Stimulated activated CD8-positive, alpha-beta memory T cell treated with anti-CD3 and anti-CD28 coated beads, Interleukin-7, amount 100 ng/mL, for 48 hours (primary cell): ENCODE data around the gene LEFTY2.
A peak's percentile ranks its signal among the peaks of the same experiment; 100 is the strongest.
"Not testable (repeated sequence)": the region's sequence is repeated elsewhere in the genome, so short reads cannot be mapped to it uniquely, and the experiment has no call there.

ENCODE experiments used
- DNase-seq, 2 donors: peaks; one replicate each; pipeline ENCODE4 v3.0.0-alpha.2; 2020; ENCODE audit warnings: low read depth in 1 of 2; ENCODE audit errors: extremely low read depth in 1 of 2

Gene LEFTY2

DNA sequence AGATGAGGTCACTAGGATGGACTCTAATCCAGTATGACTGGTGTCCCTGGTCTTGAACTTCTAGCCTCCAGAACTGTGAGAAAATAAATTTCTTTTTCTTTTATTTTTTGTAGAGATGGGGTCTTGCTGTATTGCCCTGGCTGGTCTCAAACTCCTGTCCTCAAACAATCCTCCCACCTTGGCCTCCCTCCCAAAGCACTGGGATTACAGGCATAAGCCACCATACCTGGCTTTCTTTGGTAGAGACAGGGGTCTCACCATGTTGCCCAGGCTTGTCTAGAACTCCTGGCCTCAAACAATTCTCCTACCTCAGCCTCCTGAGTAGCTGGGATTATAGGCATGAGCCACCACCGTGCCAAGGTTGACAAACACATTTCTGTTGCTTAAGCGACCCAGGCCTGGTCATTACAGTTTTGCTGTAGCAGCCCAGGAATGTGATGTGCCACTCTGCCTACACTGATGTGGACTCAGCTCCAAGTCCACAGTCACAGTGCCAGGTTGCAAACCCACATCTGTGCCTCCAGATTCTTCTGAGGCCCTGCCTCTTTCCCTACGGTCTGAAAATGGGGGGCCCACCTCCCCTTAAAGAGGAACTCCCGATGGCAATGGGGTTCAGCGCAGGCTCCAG is 32.9 kb downstream of the LEFTY2 start:
- no peak for DNase-seq

GRCh38 chr1:225907341-225907740 is 33.7 kb downstream of the LEFTY2 start:
- DNase-seq, result no peak

DNA sequence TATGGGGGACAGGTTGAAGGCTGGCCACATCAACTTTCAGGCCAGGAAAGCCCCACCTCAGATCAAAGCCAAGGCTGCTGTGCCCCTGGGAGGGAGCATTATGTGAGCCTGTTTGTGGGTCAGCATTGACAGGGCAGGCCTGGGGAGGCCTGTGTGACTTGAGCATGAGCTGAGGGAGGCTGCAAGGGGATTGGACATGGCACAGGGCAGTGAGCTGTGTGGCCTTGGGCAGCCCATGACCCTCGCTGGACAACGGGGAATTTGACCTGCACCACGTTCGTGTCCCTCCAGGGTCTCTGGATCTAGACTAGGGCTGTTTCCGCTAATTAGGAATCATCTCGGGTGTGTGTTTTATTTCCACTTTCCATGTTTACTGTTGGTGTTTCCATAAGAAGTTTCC is 34.6 kb downstream of the LEFTY2 start:
- DNase-seq, result no peak

- DNase-seq, result no peak
Measured at GRCh38 chr1:225903623-225904022, 37.4 kb downstream of the LEFTY2 start.

DNA sequence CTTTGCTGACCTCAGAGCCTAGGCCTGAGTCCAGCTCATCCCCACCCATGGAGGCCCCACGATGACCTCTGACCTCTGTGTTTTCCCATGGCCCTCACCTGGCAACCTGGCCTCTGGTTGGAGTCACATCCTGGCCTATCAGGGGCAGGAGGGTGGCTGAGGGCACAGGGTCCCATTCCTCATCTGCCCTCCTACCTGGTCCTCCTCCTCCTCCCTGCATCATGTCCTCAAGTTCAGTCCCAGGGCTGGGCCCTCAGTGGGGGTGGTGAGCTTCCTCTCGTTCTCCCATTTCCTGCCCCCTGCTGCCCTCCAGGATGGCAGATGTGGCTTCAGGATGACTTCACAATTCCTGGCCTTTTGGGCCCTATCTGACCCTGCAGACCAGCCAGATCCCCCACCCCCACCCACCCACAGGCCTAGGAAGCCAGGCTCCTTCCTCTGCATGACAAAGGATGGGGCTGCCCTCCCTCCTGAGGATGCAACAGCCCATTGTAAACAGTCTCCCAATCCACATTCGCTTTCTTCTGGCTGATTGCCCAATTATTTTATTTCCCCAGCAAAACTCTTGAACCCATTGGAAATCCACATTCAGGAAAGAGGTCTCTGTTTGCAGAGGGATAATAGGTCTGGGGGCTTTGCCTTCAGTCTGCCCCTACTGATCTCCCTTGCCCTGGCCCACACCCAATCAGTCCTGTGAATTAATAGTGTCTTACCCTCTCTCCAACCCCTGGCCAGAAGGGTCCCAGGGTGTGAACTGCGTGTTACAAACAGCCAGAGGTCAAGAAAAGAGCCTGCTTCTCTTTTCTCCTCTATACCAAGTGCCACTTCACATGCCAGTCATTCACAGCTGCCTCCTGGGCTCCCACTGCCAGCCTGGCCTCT is 41.7 kb downstream of the LEFTY2 start:
- DNase-seq, result no peak

- DNase-seq, result no peak
Measured at GRCh38 chr1:225897595-225898514, 43.2 kb downstream of the LEFTY2 start.

GRCh38 chr1:225896937-225897549 is 44.0 kb downstream of the LEFTY2 start:
- DNase-seq, result peak; percentile 35 to 50

- DNase-seq, result no peak
Measured at GRCh38 chr1:225896494-225896893, 44.5 kb downstream of the LEFTY2 start.

GRCh38 chr1:225892307-225892706 is 48.7 kb downstream of the LEFTY2 start:
- no peak for DNase-seq

- no peak for DNase-seq
Measured at GRCh38 chr1:225891229-225891972, 49.6 kb downstream of the LEFTY2 start.

DNA sequence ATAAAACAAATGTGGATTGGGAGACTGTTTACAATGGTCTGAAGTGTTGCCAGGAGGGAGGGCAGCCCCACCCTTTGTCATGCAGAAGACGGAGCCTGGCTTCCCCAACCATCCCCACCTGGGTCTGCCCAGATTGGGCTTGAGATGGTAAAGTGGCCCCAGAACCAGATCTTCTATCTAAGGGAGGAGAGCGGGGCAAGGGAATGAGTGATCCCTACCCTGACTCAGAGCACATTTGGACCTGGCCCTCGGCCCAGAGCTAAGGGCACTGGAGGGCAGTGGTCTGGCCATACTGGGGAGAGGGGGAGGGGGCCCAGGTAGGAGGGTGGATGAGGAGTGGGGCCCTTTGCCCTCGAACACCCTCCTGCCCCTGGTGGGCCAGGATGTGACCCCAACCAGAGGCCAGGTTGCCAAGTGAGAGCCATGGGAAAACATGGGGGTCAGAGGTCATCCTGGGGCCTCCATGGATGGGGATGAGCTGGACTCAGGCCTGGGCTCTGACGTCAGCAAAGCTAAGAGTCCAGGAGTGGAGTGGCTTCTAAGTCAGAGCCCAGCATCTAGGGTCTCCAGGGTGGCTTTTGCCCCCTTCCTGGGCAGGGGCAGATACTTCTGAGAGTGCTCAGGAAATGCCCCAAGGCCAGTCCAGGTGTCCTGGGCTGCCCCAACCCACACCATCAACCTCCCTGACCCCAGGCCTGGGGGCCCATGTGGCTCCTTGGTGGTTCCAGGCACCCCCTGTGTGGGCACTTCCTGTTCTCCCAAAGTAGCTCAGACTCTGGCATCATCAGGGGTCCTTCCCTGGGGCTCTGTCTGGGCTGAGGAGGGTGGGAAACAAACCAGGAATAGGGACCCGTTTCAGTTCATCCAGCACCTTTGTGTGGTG is 50.4 kb downstream of the LEFTY2 start:
- DNase-seq, result no peak

DNA sequence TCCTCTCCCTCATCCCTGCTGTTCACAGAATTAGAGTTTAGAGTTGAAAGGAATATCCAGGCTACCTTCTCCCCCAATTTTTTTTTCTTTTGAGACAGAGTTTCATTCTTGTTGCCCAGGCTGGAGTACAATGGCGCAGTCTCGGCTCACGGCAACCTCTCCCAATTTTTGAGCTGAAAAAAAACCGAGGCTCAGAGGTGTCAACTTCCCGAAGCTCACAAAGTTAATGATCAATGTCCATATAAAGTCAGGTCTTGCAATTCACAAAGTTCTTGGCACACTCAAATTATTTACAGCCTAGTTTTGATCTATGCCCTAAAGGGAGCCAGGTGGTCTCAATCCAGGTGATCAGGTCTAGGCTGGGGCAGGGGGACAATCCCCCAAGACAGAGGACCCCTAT is 51.3 kb downstream of the LEFTY2 start:
- no peak for DNase-seq

DNA sequence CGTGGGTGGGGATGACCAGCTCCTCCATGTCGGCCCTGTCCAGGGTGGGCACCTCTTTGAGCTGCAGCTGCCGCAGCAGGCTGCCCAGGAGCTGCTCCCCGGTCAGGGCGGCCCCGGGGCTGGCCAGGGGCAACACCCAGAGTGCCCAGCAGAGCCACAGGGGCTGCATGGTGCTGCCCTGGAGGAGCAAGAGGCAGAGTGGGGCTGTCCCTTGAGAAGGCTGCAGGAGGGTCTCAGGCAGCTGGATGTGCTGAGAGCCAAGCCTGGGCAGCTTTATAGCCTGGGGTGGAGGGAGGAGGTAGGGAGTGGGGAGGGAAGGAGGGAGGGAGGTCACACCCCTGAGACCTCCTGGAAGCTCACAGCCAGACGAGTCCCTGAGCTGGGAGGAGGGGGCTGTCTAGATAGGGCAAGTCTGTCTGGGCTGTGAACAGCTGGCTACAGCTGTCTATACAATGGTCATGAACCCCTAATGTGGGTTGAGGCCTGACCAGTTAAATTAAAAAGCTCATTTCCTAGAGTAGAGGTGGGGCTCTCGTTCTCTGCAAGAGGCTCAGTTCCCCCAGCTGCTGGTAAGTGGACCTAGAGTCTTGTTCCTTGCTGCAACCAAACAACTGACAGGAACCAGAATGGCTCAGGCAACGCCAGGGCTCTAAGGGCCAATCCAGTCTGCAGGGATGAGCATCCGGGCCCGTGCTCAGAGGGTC is 52.0 kb downstream of the LEFTY2 start, which contains the start of gene LEFTY1:
Gene LEFTY1 (minus strand): TSS at position 249 of the 704 bp plus-strand sequence. CDS start 80 bp downstream, at position 169.
- DNase-seq, result no peak

GRCh38 chr1:225888289-225888897 is 52.6 kb downstream of the LEFTY2 start:
- DNase-seq, result no peak

- DNase-seq, result not testable (repeated sequence)
Measured at GRCh38 chr1:225887554-225888288, 53.3 kb downstream of the LEFTY2 start.

- DNase-seq, result no peak
Measured at GRCh38 chr1:225887030-225887314, 54.0 kb downstream of the LEFTY2 start.
